GM18520 (cell line): Measurements from ENCODE around the gene FBXO44.

ENCODE experiments used
- ATAC-seq: cut with Tn5 transposase; IDR thresholded peaks from one replicate; pipeline ENCODE4 v1.9.1; 2021; ENCODE audit not compliant: unreplicated experiment

FBXO44 gene

DNA sequence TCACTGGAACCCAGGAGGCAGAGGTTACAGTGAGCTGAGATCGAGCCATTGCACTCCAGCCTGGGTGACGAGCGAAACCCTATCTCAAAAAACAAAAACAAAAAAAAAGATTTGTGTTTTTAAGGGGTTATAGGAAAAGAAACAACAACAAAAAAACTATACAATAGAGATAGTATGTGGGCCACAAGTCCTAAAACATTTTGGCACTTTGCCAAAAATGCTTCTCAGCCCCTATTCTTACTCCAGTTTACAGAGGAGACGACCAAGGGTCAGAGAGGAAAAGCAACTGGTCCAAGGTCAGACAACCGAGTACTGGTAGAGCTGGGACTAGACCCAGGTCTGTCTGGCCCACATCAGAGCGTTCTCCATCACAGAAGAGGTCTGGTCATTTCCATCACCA is 3.0 kb downstream of the FBXO44 start:
- no peak for ATAC-seq

DNA sequence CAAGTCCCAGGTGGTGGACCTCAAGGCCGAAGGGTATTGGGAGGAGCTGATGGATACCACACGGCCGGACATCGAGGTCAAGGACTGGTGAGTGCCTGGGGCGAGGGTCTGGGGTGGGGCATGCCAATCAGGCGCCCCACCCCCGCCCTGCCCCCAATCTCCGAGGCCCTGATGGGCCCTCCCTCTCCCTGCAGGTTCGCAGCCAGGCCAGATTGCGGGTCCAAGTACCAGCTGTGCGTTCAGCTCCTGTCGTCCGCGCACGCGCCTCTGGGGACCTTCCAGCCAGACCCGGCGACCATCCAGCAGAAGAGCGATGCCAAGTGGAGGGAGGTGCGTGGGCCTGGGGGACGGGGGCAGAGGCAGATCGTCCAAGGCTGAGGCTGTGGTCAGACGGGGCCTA is 3.9 kb downstream of the FBXO44 start:
- no peak for ATAC-seq

DNA sequence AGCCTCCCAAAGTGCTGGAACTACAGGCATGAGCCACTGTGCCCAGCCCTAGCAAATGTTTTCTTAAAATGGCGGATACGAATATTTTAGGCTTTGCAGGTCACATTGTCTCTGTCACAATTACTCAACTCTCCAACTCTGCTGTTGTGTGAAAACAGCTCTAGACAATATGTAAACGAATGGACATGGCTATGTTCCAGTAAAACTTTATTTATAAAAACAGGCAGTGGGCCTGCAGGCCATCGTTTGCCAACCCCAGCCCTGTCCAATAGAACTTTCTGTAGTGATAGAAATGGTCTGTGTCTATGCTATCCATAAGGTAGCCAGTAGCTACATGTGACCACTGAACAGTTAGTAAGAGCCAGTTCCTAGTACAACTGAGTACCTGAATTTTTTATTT is 5.1 kb downstream of the FBXO44 start:
- no peak for ATAC-seq

DNA sequence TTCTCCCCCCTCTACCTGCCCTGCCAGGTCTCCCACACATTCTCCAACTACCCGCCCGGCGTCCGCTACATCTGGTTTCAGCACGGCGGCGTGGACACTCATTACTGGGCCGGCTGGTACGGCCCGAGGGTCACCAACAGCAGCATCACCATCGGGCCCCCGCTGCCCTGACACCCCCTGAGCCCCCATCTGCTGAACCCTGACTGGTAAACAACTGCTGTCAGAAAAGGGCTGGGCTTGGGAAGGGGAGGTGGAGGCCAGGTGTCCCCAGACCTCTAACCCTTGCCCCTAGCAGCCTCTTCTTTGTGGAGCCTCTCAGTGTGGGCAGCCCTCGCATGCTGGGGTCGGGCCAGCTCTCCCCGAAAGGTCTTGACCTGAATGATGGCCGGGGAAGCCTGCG is 6.4 kb downstream of the FBXO44 start:
- no peak for ATAC-seq

DNA sequence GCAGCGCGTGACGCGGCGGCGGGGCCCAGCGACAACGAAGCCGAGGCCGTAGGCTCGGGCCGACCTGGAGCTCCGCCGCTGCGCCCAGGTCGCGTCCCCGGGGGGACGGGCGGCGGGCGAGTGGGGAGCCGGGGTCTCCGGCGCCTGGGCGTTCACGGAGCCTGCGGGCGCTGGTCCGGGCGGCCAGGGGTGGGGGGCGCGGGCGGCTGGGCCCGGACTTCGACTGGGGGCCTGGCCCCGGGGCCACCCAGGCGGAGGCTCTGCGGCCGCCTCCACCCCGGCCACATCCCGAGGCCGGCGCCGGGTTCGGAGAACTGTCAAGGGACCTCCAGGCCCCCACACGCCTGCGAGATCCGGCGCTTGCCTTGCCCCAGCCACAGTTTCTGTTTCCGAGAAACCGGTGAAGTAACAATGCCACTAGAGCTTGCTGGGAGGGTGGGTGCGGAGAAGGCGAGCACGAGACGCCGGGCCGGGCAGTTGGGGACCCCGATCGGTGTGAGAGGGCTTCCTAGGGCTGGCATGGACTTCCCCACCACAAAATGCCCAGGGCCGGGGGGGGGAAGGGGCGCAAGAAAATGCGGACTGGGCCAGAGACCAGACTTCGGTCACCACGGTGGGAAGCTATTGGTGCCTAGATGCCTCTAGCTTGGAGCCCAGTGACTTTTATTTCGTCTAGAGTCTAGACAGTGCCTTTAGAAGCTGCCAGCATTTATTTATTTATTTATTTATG is 9.8 kb downstream of the FBXO44 start:
- peak; percentile 19 for ATAC-seq

DNA sequence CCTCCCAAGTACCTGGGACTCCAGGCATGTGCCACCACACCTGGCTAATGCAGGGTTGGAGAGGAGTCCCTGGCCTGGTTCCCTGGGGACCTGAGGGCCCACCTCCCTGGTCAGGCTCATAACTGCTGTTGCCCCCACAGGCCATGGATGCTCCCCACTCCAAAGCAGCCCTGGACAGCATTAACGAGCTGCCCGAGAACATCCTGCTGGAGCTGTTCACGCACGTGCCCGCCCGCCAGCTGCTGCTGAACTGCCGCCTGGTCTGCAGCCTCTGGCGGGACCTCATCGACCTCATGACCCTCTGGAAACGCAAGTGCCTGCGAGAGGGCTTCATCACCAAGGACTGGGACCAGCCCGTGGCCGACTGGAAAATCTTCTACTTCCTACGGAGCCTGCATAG is 13.8 kb downstream of the FBXO44 start:
- no peak for ATAC-seq

DNA sequence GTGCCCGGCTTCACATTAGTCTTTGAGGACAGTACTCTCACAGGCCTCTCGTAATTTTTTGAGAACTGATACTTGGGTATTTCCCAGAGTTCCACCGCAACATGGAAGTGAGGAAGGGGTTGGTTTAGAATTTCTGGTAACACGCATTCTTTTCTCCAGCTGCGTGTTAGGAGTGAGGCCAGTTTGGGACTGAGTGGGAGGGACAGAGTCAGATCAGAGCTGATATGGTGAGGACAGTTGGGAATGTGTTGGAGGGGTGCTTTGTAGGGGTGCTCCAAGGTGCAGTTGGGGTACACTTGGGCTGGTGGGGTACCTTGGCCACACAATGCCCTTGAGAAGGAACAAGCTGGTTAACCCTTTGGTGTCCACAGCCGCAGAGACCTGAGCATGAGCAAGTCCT is 16.1 kb downstream of the FBXO44 start:
- ATAC-seq, result no peak

DNA sequence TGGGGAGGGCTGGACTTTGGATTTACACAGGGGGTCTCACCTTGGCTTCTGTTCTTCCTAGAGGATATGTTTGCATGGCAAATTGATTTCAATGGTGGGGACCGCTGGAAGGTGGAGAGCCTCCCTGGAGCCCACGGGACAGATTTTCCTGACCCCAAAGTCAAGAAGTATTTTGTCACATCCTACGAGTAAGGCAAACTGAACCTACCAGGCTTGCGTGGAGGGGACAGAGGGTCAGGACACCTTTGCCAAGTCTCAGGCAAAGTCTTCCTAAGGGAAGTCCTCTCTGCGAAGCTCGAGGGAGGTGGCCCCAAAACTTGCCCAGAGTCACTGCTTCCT is 16.5 kb downstream of the FBXO44 start:
- no peak for ATAC-seq

DNA sequence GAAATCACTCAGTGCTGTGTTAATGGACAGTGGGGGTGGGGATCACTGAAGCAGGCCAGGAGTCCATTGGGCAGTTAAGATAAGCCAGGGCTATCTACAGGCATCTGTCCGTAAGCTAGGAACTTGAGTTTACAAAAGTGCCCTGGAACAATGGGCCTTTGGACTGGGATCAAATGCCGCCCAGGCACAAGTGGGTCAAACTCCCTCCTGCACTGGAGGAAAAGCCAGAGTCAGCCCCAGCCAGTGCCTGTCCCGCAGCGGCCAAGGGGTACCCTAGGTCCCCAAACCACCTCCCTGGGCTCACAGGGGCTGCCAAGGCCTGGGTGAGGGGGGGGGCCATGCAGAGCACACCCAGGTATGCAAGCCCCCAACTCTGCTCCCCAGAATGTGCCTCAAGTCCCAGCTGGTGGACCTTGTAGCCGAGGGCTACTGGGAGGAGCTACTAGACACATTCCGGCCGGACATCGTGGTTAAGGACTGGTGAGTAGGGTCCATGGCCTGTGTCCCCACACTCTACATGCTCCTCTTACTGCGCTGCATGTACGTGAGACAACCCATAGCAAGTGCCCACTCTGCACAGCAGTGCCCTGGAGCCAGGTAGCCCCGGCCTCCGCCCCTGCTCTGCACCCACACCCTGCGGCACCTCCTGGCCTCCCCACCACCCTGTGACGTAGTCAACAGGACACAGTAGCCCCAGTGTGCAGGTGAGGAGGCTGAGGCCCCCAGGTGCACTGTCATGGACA is 17.0 kb downstream of the FBXO44 start:
- ATAC-seq, result no peak

DNA sequence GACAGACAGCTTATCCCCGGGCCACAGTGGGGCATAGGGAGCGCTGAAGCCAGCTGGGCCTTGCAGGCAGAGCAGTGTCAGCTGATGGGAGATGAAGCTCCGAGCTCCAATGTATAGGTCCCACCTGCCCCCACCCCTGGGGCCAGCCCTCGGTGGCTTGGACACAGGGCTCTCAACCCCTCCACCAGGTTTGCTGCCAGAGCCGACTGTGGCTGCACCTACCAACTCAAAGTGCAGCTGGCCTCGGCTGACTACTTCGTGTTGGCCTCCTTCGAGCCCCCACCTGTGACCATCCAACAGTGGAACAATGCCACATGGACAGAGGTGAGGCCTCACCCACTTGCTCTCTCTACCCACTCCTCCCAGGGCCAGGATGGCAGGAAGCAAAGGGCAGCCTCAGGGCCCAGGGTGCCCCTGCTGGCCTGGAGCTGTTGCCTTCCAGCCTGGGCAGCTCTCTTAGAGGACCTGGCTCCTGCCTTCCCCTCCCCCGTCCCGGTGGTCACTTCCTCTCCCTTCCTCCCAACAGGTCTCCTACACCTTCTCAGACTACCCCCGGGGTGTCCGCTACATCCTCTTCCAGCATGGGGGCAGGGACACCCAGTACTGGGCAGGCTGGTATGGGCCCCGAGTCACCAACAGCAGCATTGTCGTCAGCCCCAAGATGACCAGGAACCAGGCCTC is 18.6 kb downstream of the FBXO44 start:
- ATAC-seq, result no peak

DNA sequence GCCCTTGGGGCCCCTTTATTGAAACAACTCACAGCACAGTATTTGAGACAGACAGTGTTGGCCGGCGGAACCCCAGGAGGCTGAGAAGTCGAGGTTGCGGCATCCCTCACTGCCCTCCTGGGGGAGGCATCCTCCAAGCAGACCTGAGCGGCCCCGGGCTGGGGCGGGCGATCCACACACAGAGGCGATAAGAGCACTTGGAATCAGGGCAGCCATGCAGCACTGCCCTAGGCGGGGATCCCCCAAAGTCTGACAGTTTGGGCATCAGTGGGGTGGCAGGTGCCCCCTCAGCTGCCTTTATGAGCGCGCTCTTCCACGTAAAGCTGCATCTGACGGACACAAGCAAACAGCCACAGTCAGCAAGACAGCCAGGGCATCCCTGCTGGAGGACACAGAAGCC is 19.8 kb downstream of the FBXO44 start:
- ATAC-seq, result no peak

DNA sequence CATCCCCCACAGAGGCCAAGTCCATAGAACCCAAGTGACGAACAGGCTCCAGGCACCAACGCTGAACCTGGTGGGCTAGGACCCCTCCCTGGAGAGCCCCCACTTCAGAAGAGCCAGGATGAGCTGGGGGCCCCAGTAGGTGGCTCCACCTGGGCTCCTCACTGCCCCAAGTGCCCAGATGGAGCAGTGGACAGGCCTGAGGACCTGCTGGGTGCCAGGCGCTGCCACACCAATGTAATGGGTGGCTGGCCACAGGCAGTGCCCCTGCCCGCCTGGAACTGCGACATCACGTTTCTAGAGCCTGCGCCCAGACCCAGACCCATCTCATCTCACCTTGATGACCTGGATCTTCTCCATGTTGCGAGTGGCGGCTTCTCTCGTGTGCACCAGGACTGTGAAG is 20.6 kb downstream of the FBXO44 start:
- no peak for ATAC-seq

DNA sequence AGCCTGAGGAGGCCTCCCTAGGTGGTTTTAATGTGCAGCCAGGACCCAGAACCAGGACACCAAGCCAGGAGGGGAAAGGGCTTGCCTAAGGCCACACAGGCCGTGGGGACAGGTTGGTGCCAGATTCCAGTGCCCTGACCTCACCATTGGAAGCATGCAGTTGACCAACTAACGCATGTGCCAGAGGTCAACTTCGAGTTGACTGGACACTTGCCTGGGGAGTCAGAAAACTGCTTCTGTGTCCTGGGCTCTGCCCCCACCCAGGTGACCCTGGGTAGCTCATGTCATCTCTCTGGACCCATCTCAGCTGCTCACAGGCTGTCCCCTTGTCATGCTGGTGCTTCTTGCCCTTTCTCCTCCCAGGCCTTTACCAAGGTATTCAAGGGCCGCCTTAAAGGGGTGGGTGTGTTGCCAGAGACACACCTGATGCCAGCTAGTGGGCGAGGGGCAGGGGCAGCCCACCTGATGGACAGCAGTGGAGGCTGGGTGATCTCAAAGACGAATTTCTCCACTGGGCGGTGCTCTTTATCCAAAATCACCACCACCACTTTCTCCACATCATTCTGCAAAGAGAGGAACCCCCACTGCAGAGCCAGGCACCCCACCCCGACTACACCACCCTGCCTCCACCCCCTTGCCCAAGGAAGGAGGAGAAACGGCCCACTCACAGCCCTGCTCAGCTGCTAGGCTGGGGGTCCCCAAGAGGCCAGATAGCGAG is 21.9 kb downstream of the FBXO44 start:
- ATAC-seq, result no peak

DNA sequence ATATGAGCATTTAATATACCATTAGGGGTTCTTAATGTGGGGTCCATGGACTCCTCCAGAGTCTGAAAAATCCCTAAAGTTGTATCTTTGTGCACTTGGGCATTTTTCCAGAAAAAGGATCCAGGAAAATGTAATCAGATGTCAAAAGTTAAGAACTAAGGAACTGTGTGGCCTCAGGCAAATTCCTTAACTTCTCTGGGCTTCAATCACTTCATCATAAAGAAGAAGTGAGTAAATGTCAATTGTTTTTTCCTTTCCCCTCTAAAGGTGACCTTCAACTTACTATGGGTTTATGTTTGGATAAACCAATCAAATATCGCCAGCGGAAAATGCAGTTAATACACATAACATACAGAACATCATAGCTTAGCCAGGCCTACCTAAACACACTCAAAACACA is 23.8 kb downstream of the FBXO44 start:
- ATAC-seq, result no peak

DNA sequence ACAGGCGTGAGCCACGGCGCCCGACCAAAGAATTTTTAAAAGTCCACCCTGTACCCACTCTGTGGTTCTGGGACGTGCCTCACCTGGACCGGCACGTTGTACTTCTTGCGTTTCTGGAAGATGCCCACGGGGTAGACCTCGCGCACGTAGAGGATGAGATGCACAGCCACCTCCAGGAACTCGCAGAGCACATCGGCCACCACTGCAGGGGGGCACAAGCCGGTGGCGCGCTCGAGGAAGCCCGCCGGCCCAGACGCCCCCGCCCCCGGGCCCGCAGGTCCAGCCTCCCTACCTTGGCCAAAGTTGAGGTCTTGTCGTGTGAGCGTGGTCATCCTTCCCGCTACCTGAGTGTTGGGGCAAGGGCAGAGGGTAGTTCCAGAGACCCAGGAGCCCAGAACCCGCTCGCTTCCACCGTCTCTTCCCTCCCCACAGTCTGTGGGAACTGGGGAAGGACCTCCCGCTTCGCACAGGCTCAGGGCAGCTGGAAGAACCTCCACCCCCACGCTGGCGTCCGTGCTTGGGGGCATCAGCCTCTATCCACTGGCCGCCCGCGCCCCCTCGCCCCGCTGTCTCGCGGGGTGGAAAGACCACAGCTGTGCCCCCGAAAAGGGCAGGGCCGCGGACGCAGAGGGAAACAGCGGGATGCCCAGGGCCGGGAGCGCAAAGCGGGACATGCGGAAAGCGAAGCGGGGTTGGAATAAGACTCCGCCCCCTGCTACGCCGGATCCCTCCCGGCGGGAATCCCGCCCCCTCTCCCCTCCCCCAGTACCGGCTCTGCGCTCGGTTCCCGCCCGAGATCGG is 25.8 kb downstream of the FBXO44 start:
- ATAC-seq, result no peak

DNA sequence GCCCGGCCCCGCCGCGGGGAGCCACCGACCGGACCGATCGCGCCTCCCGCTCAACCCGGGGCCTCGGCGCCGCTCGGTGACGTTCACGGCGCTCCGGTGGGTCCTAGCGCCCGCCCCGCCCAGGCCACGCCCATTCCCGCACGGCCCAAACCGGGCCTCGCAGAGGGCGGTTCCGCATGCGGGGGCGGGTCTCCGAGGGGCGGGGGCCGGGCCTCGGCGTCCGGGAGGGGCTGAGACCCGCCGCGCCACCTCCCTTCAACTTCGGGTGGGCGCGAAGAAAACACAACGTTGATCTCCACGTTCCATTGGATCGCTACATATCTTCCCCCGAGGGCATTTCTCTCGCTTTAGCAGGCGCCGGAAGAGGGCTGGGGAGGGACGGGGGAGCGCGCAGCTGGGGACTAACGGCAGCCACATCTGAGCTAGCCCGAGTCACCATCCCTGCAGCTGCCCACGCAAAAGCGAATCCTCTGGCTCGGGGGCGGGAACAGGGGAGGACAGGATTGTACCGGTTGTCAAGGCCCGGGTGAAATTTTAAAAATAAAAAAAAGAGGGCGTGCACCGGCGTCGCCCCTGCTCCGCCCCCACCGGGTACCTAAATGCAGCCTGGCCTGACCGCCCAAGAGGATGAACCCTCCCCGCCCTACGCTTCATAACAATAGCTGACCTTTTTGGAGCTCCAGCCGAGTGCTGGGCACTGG is 26.5 kb downstream of the FBXO44 start, which contains the start of gene MAD2L2:
Gene MAD2L2 (minus strand): TSS at position 78 of the 701 bp plus-strand sequence. CDS start 547 bp downstream, outside the sequence.
- peak; percentile 86 for ATAC-seq

DNA sequence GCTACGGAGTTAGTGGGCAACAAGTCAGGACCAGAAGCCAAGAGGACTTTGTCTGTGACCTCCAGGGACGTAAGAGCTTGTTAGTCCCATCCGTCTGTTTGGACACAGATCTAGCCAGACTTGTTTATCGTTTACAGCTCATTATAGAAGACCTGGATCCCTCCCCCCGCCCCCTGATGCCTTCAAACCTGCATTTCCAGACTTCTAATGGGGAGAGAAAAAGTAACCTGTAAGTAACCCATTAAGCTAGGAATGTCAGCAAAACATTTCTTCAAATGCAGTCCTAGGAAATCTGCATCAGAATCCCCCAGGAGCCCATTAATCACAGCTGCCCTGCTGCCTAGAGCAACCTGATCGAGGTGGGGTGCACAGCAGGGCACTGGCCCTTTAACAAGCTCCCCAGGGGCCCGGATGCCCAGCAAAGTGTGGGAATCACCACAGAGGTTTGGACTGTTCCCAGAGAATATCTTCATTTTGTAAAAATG is 27.7 kb downstream of the FBXO44 start:
- no peak for ATAC-seq

DNA sequence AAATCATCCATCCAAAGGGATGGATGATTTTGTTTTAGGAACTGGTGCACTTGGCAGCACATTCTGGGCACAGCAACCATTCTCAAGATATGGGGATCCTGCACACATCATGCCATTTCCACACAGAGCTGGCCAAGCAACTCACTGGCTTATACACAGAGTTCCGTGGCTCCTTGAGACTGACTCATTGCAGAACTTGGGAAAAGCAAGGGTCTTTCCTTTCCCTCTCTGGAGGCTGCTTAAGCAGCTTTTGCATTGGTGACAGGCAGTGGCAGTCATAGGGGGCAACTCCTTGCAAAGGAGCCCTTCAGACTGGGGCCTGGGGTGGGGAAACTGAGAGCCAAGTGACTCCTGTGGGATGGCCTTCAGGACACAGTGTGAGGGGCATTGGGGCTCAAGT is 28.1 kb downstream of the FBXO44 start:
- no peak for ATAC-seq

DNA sequence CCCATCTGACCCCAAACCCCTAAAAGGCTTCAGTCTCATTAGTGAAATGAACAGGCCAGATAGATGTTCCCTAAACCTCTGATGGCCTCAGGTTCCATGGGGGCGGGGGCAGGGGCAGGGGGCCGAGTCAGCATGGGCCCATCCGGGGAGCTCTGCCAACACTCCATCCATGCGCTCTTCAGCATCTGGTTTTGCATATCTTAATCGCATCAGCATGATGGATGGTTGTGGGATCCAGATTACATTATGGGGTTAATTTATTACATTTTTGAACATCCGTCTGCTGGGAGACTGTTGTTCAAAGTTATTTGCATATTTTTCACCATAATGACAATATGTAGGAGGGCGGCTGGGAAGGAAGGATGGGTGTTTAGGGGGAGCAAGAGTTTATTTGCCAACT is 29.4 kb downstream of the FBXO44 start:
- ATAC-seq, result no peak

DNA sequence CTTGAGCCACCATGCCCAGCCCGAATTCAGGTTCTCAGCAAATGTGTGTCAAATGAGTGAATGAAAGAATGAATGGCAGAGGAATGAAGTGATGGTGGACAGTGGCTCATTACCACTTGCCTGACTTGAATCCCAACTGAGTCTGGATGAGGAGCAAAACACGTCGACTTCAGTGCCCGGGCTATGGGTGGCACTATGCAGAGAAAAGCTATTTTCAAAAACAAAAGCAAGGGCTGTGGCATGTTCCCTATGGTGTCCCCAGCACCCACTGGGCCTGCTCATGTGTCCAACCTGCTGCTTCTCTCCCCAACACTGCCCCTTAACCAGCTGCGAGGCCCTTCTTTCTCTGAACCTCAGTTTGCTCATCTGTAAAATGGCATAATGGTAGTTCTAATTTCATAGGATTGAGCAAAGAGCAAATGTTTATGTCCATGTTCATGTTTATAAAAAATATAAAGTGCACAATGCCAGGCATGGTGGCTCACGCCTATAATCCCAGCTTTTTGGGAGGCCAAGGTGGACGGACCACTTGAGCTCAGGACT is 30.6 kb downstream of the FBXO44 start:
- ATAC-seq, result no peak
